Measurements from ENCODE around the gene ADGRG2.

DNA sequence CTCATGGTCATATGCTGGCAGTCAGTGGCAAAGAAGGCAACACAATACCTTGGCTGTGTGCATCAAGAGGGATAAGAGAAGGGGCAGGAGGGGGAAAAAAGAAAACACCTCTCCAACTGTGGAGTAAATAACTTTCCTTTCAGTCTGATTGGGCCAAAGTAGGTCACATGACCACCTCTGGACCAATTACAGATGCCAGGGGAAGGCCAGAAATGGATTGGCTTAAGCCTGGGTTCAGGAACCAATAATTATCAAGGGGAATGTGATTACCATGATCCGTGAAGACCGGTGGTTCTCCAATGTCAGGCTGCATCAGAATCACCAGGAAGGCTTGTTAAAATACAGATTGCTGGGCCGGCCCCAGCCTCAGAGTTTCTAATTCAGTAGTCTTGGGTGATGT is 7.4 kb upstream of the ADGRG2 start:
- TF ChIP-seq, protein P1, sequence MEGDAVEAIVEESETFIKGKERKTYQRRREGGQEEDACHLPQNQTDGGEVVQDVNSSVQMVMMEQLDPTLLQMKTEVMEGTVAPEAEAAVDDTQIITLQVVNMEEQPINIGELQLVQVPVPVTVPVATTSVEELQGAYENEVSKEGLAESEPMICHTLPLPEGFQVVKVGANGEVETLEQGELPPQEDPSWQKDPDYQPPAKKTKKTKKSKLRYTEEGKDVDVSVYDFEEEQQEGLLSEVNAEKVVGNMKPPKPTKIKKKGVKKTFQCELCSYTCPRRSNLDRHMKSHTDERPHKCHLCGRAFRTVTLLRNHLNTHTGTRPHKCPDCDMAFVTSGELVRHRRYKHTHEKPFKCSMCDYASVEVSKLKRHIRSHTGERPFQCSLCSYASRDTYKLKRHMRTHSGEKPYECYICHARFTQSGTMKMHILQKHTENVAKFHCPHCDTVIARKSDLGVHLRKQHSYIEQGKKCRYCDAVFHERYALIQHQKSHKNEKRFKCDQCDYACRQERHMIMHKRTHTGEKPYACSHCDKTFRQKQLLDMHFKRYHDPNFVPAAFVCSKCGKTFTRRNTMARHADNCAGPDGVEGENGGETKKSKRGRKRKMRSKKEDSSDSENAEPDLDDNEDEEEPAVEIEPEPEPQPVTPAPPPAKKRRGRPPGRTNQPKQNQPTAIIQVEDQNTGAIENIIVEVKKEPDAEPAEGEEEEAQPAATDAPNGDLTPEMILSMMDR (IDR thresholded peaks at IDR 0.05): no peak
- no peak for TF ChIP-seq POLR2A (IDR thresholded peaks at IDR 0.05)

Measured in gastroesophageal sphincter (tissue), 3 donors.